Stimulated activated CD8-positive, alpha-beta memory T cell treated with anti-CD3 and anti-CD28 coated beads, Interleukin-7, amount 100 ng/mL, for 4 hours (primary cell): Measurements from ENCODE around the gene VDR.
"Not testable (repeated sequence)": the region's sequence is repeated elsewhere in the genome, so short reads cannot be mapped to it uniquely, and the experiment has no call there.

Experiments used
- DNase-seq, 2 donors: peaks; one replicate each; pipeline ENCODE4 v3.0.0-alpha.2; 2020; ENCODE audit warnings: low read depth in 2 of 2

The VDR gene

GRCh38 chr12:47813511-47814196 lies 91.1 kb downstream of the VDR start:
- no peak for DNase-seq

- DNase-seq: peak; percentile 92 to 95
Observed at GRCh38 chr12:47812797-47813510, 91.8 kb downstream of the VDR start.

- no peak for DNase-seq
Observed at GRCh38 chr12:47811581-47812484, 93.0 kb downstream of the VDR start.

DNA sequence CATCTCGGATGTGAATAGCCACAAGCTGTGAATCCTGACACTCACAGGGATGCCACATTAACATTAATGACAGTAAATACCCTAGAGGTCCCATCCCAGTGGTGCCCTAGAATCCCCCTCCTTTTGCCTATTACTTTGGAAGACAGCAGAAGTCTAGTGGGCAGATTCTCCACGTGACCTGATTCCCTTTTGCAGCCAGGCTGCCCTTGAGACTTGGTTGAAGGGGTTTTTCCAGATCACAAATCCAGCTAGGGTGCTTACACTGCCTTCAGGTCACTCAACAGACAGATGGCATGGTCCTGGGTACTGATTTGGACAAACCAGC lies 93.8 kb downstream of the VDR start:
- no peak for DNase-seq

- DNase-seq: not testable (repeated sequence)
Observed at GRCh38 chr12:47809518-47809917, 95.3 kb downstream of the VDR start.

DNA sequence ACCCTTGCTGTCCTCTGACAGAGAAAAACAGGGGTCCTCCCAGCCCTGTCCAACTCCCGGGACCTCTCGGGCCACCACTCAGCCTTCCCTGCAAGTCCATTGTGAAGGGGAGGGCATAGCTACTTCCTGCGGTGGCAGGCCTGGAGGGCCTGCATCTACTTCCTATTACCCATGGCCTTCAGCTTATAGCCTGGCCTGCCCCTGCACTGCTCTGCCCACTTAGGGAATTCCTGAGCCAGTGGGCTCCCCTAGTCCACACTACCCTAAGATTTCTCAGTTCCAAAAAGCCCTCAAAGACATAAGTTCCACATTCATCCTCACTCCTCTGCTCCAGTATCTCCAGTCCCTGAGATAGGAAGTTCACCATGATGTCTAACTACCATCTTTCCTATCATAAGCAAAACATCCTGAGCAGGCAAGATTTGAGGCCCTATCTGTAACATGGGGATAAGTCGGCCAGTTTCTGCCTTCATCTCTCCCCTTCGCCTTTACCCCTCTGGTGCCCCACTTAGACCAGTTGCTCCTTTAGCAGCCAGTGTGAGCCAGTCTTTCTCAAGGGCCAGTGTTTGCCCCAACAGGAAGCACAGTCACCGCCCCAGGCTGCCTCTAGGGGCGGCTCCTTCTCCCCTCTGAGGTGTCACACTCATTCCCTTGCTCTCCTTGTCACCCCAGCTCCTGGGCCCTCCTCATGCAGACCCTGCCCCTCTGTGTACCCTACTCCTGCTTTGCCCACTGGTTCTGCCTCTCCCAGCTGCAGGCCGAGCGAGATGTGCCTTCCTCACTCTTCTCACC lies 96.0 kb downstream of the VDR start:
- peak in 1 of 2 donors; percentile 40 for DNase-seq

GRCh38 chr12:47808050-47808449 lies 96.7 kb downstream of the VDR start:
- DNase-seq: peak; percentile 71 to 81

- no peak for DNase-seq
Observed at GRCh38 chr12:47807338-47807737, 97.5 kb downstream of the VDR start.

DNA sequence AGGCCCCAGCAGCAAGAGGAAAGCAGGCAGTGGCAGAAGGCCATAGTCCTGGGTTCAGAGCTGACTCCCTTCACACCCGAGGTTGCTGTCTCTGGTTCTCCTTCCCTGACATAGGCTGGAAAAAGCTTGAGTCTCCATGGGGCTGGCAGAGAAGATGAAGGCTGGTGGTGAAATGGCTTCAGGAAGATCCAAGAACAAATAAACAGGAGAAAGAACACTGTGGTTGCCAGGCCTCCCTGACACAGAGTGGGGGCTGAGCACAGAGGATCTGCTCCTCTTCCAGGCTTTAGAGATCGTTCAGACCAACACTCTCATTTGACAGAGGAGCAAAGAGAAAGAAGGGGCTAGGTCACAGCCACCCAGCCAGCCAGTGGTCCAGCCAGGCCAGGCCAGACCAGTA lies 99.4 kb downstream of the VDR start:
- DNase-seq: no peak

- DNase-seq: no peak
Observed at GRCh38 chr12:47804171-47804570, 100.6 kb downstream of the VDR start.

DNA sequence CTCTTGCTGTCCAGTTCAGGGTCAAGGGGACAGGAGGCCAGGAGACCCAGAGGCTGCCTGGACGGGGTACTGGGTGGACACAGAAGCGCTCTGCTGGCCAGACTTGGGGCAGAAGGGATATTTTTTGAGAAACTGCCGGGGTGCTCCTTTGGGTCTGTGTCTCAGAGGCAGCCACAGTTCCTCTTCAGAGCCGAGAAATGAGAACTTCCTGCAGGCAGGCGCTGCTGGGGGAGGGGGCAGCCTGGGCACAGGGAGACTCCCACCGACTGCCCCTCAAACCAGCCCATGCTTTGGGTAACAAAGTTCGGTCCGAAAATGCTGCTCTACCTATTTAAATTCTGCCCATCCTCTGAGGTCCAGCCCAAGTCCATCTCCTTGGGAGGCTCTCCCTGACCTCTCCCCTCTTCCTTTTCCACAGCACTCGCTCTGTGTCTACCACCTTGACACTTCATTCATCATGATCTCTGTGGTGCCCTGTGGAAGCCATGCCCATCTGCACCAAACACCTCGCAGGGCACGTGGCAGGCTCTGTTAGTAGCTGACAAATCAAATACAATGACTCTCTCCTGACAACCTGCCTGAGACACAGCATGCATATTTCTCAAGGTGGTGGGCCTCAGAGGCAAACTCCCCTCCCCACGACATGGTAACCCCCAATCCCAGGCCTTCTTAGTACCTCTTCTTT lies 101.5 kb downstream of the VDR start:
- no peak for DNase-seq

DNA sequence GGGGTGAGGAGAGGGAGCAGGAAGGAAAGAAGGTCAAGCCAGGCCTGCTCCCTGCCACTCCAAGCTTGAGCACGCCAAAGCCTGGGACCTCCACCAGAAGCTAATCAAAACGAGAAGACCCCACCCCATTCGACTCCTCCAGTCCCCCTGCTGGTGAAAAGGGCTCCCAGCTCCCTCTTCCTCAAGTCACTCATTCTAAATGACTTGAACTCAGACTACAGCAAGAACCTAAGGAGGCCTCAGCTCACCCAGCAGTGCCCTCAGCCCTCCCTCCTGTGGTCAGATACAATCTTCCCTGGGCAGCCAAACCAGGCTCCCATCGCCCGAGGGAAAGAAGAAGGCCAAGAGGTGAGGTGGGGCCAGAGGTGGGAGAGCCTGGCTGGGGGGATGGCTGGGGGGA lies 102.5 kb downstream of the VDR start:
- no peak for DNase-seq

GRCh38 chr12:47801904-47802246 lies 102.9 kb downstream of the VDR start:
- no peak for DNase-seq

DNA sequence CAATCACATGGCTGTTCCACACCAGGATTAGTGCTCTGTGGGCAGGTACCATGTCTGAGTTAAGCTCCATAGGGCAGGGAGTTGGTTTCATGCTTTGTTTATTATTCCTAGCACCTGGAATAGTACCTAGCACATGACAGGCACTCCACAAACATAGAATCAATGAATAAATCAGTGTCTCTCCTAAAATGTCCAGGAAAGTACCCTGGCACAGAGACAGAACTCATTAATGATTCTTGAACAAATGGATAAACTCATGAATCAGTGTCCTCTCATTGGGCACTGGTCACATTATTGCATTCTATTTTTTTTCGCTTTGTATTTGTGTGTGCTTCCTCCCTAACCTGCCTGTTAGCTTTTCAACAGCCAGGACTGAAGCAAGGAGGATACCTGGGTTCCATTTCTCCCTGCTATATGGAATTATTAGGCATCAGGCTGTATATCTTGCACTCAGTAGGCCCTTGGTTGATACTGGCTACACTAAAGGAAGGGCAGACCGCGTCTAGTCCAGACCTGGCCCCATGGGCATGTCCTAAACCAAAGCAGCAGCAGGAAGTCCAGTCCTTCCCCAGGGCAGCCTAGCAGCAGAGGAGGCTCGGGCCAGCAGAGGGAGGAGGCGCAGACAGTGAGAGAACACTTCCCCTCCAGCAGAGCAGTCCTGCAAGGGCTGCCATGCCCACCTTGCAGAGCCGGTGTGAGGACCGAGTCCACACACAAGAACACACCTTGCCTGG lies 103.5 kb downstream of the VDR start:
- DNase-seq: no peak

- no peak for DNase-seq
Observed at GRCh38 chr12:47800582-47800981, 104.2 kb downstream of the VDR start.

- no peak for DNase-seq
Observed at GRCh38 chr12:47799357-47799955, 105.3 kb downstream of the VDR start.

DNA sequence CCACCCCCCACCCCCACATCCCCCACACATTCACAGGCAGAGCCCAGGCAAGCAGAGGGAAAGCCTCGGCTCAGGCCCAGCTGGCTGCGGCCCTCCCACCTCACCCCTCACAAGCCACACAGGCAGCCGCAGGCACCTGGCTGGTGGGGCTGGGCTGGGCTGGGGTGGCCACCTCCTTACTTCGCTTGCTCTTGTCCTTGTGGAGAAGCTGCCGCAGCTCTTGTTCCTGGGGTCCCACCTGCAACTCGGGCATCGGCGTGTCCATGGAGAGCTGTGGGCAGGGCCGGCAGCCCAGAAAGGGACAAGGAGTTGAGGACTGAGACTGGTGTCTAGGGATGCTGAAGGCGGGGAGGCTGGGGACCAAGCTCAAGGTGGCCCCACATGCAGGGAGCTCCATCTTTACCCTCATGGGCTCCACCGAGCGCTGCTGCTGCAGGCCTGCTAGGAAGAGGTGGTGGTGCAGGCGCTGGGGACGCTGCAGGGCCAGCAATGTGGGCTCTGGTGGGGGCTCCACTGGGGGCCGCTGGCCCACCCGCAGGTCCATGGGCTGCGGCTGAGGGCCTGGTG lies 106.3 kb downstream of the VDR start:
- no peak for DNase-seq

DNA sequence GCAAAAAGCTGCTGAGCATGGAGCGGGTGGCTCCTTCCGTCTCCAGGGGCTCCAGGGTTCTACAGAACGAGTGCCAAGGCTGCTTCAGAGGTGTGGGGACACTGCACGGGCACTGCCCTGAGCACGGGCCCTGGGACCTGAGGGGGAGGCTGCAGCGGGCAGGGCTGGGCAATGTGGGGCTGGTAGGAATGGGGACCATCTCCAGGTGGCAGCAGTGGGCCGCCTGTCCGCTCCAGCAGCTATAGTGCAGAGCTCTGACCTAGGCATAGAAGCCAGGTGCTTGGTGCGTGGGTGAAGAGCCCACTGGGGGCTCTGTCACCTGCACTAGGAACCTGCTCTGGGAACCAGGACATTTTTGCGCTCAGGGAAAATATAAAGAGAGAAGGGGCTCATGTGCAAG lies 107.4 kb downstream of the VDR start:
- DNase-seq: no peak

DNA sequence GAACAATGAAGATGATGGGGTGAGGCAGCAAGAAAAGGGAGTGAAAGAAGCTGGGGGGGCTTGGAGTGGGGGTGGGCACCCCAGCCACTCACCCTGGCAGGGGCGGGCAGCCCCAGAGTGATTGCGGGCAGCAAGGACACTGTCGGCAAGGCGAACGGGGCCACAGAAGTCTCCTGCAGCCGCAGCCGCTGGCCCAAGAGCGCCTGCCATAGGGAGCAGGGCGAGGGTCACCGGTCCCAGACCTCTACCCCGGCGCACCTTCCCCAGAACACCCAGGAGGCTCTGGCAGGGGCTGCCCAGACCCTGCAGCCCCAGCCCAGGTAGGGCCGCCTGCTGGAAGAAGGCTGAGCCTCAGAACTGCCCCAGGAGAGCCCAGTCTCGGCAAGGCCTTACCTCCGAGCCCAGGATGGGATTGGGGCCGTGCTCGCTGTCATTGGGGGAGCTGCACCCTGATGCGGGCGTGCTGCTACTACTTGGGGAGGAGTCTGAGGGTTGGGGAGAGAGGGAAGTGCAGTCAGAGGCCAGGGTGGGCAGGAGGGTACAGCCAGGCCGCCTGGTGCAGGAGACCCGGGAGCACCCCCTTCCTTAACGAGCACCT lies 108.9 kb downstream of the VDR start:
- no peak for DNase-seq
